B cell (primary cell): Measurements from ENCODE around the gene PDGFC. TPM values are rescaled to one million over a fixed set of nuclear protein-coding genes. Genes with fewer than 3 reads are reported as not detected.

Source experiments
- ATAC-seq: fragments of 200-7000 bp; cut with Tn5 transposase; one replicate; pipeline ENCODE4 v1.10.0; 2021; ENCODE audit warnings: low read depth, mild to moderate bottlenecking, moderate number of reproducible peaks, moderate library complexity
- CTCF ChIA-PET: fragments of 350-600 bp; sonication (Branson Sonifier 250); formaldehyde crosslinking; loops from one replicate; lab custom pipeline; 2021; ENCODE audit warnings: antibody characterized with exemption, inconsistent platforms; lab: Charles Lee
- POLR2A ChIA-PET: fragments of 350-600 bp; sonication (Branson Sonifier 250); formaldehyde crosslinking; loops from one replicate; lab custom pipeline; 2021; ENCODE audit warnings: antibody characterized with exemption; lab: Charles Lee
- DNase-seq: peaks from one replicate; pipeline ENCODE4 v3.0.0; 2013
- H2AFZ ChIP-seq: 2 replicates; pipeline ENCODE4 v1.6.1; 2012; ENCODE audit warnings: mild to moderate bottlenecking, low read depth, low read length; ENCODE audit not compliant: insufficient read depth, poor library complexity, severe bottlenecking
- H3K27ac ChIP-seq, 2 donors: 1 replicate in 1 of 2; 2 replicates in 1 of 2; pipeline ENCODE4 v1.5.1; 2012 to 2013; ENCODE audit warnings: low read length in 2 of 2, mild to moderate bottlenecking in 2 of 2, moderate library complexity in 1 of 2
- H3K27me3 ChIP-seq, 4 experiments: fragments of 200-600 bp in 1 of 4; sonication (generic) in 1 of 4; replicated peaks in 1 of 4; 1 replicate in 2 of 4; 2 replicates in 2 of 4; pipeline versions ENCODE4 v1.6.1 to v1.7.0; 2013 to 2016; ENCODE audit warnings: low read length in 3 of 4, mild to moderate bottlenecking in 2 of 4, mixed read lengths in 1 of 4, moderate library complexity in 1 of 4; ENCODE audit not compliant: insufficient read depth in 4 of 4, control insufficient read depth in 3 of 4; ENCODE audit errors: control extremely low read depth in 1 of 4
- H3K36me3 ChIP-seq, 2 experiments: replicated peaks in 1 of 2; 1 replicate in 1 of 2; 2 replicates in 1 of 2; pipeline versions ENCODE4 v1.6.1 to v1.7.1; 2013; ENCODE audit warnings: low read length in 1 of 2; ENCODE audit not compliant: insufficient read depth in 2 of 2, control insufficient read depth in 1 of 2; ENCODE audit errors: control extremely low read depth in 1 of 2, extremely low read depth in 1 of 2
- H3K4me1 ChIP-seq, 2 donors: fragments of 200-600 bp in 1 of 2; sonication (generic) in 1 of 2; 1 replicate in 1 of 2; 2 replicates in 1 of 2; pipeline versions ENCODE4 v1.5.1 to v1.6.1; 2013 to 2017; ENCODE audit warnings: low read length in 2 of 2; ENCODE audit not compliant: control insufficient read depth in 2 of 2, insufficient read depth in 2 of 2
- H3K4me2 ChIP-seq: replicated peaks from 2 replicates; pipeline ENCODE3; 2012; ENCODE audit warnings: mild to moderate bottlenecking, low read depth, low read length; ENCODE audit not compliant: poor library complexity, severe bottlenecking
- H3K4me3 ChIP-seq, 5 experiments: fragments of 200-600 bp in 1 of 5; sonication (generic) in 1 of 5; 1 replicate in 3 of 5; 2 replicates in 2 of 5; pipeline versions ENCODE4 v1.5.1 to v1.7.0; 2011 to 2016; ENCODE audit warnings: low read length in 4 of 5, mild to moderate bottlenecking in 4 of 5, low read depth in 2 of 5, control low read depth in 1 of 5, moderate library complexity in 1 of 5; ENCODE audit not compliant: insufficient read depth in 1 of 5; ENCODE audit errors: control extremely low read depth in 1 of 5, extremely low read depth in 1 of 5
- H3K79me2 ChIP-seq: fragments of 200-600 bp; sonication (generic); one replicate; pipeline ENCODE4 v1.6.0; 2016; ENCODE audit warnings: low read length; ENCODE audit not compliant: control insufficient read depth, insufficient read depth
- H3K9ac ChIP-seq: fragments of 200-600 bp; sonication (generic); 2 replicates; pipeline ENCODE4 v1.6.1; 2017; ENCODE audit warnings: mild to moderate bottlenecking, low read length, moderate library complexity
- H3K9me3 ChIP-seq, 3 donors: one replicate each; pipeline versions ENCODE4 v1.6.1 to v1.7.1; 2013; ENCODE audit warnings: low read length in 2 of 3; ENCODE audit not compliant: control insufficient read depth in 2 of 3, insufficient read depth in 1 of 3; ENCODE audit errors: control extremely low read depth in 1 of 3
- H4K20me1 ChIP-seq: 2 replicates; pipeline ENCODE4 v1.6.0; 2012; ENCODE audit warnings: mild to moderate bottlenecking, low read length; ENCODE audit not compliant: insufficient read depth, control insufficient read depth, poor library complexity, severe bottlenecking
- H3K27ac Mint-ChIP-seq: one replicate; pipeline ENCODE4 v1.8.0; 2021; ENCODE audit warnings: mixed read lengths
- H3K27me3 Mint-ChIP-seq: one replicate; pipeline ENCODE4 v1.8.0; 2021; ENCODE audit warnings: mixed read lengths
- H3K4me1 Mint-ChIP-seq: one replicate; pipeline ENCODE4 v1.8.0; 2021; ENCODE audit warnings: mixed read lengths
- H3K4me3 Mint-ChIP-seq: one replicate; pipeline ENCODE4 v1.8.0; 2021; ENCODE audit warnings: mixed read lengths
- H3K9me3 Mint-ChIP-seq: one replicate; pipeline ENCODE4 v1.8.0; 2022; ENCODE audit warnings: mixed read lengths; ENCODE audit not compliant: insufficient read depth
- CTCF ChIP-seq: fragments of 200-600 bp; IDR thresholded peaks from one replicate; pipeline ENCODE4 v1.8.0; 2022; ENCODE audit warnings: antibody characterized with exemption, mild to moderate bottlenecking
- EZH2 ChIP-seq: IDR thresholded peaks from 2 replicates; pipeline ENCODE4 v1.6.1; 2012; ENCODE audit warnings: borderline replicate concordance, low read depth, mild to moderate bottlenecking, moderate library complexity, low read length; ENCODE audit not compliant: insufficient read depth, poor library complexity, severe bottlenecking
- WGBS: methylation state at CpG from one replicate; pipeline ENCODE4 v1.1.5; 2013; ENCODE audit warnings: missing lambda C conversion rate; ENCODE audit not compliant: insufficient coverage; 5-methylcytosine and 5-hydroxymethylcytosine counted together
- intact Hi-C: fragments of 100-400 bp; cut with micrococcal nuclease; formaldehyde crosslinking; loops from one replicate; pipeline ENCODE4 v1.10.0; 2022
- polyA plus RNA-seq: library from polyadenylated mRNA; depleted of rRNA; stranded (reverse); fragments of >200 nt; gene quantifications from 2 replicates; pipeline ENCODE4 v1.2.3, GENCODE V29; 2012
- total RNA-seq, 2 donors: library from RNA; stranded (reverse); fragments of 120-200 nt in 1 of 2; gene quantifications; 1 replicate in 1 of 2; 2 replicates in 1 of 2; pipeline versions ENCODE4 v1.2.3 to v1.2.4, GENCODE V29; 2013 to 2022

PDGFC gene
- total and polyA plus RNA-seq, 2 donors (not counting 1 experiment from before 2014, with no cell fraction given): 0.10 TPM; not detected in 1

DNA sequence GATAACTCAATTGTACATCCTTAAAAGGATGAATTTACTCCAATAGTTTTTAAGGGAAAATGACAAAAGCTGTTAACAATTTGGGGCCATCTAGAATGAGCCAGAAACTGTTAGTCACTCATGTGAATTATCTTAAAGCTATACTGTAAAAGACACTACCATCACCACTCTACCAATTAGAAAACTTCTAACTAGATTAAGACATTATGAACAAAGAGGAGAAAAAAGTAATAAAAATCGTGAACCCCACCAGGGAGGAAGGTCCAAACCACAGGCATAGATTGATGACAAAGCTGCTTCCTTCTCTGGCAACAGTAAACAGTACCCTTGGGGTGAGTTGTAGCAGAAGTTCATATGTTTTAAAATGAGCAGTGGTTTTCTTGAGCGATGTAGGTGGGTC, 106.1 kb downstream of the PDGFC start:
- intact Hi-C loops: no loop called here
- Histone ChIP-seq H3K4me2 (no peak overlapping the region), H3K4me1 (no peaks in the 10 kb centered on the region), H3K9ac (no peak overlapping the region), H4K20me1 (no peaks in the 10 kb centered on the region), H3K79me2 (no peaks in the 10 kb centered on the region), H3K27me3 (no peaks in the 10 kb centered on the region), H3K9me3 (no peaks in the 10 kb centered on the region), H3K4me3 (no peak overlapping the region), H3K27ac (no peak overlapping the region), H2AFZ (no peak overlapping the region), H3K36me3 (no peaks in the 10 kb centered on the region)
- no peak for DNase-seq
- ChIA-PET CTCF (no interaction called here), POLR2A (no interaction called here)
- H3K27me3 Mint-ChIP-seq: no peaks in the 10 kb centered on the region
- no peak overlapping the region for H3K27ac Mint-ChIP-seq
- no peak for TF ChIP-seq CTCF
- no peak for TF ChIP-seq EZH2
- H3K9me3 Mint-ChIP-seq: peaks cover 2% of the 10 kb centered on the region
- no peak for ATAC-seq
- no CpG with 5 or more reads among the region's 2 CpGs for WGBS
- H3K4me1 Mint-ChIP-seq: no peaks in the 10 kb centered on the region
- H3K4me3 Mint-ChIP-seq: no peak overlapping the region

GRCh38 chr4:156858071-156858470, 113.5 kb downstream of the PDGFC start:
- no peak overlapping the region for H3K4me2 ChIP-seq
- H3K27ac Mint-ChIP-seq: no peak overlapping the region
- H3K4me3 ChIP-seq: no peak overlapping the region
- ChIA-PET POLR2A (no interaction called here), CTCF (no interaction called here)
- no peaks in the 10 kb centered on the region for H3K4me1 Mint-ChIP-seq
- H3K9me3 Mint-ChIP-seq: no peaks in the 10 kb centered on the region
- no peaks in the 10 kb centered on the region for H3K79me2 ChIP-seq
- ATAC-seq (no peak), DNase-seq (no peak)
- H3K4me3 Mint-ChIP-seq: no peak overlapping the region
- no peak overlapping the region for H3K9ac ChIP-seq
- no peaks in the 10 kb centered on the region for H3K4me1 ChIP-seq
- no peak overlapping the region for H3K27ac ChIP-seq
- H3K27me3 ChIP-seq: no peaks in the 10 kb centered on the region
- H2AFZ ChIP-seq: no peak overlapping the region
- H3K27me3 Mint-ChIP-seq: no peaks in the 10 kb centered on the region
- TF ChIP-seq EZH2 (no peak), CTCF (no peak)
- H3K36me3 ChIP-seq: no peaks in the 10 kb centered on the region
- H3K9me3 ChIP-seq: no peaks in the 10 kb centered on the region
- intact Hi-C loops: no loop called here
- no CpG with 5 or more reads among the region's 3 CpGs for WGBS
- H4K20me1 ChIP-seq: no peaks in the 10 kb centered on the region
